ENCODE measurements around the gene TMEM132D.

The TMEM132D gene

DNA sequence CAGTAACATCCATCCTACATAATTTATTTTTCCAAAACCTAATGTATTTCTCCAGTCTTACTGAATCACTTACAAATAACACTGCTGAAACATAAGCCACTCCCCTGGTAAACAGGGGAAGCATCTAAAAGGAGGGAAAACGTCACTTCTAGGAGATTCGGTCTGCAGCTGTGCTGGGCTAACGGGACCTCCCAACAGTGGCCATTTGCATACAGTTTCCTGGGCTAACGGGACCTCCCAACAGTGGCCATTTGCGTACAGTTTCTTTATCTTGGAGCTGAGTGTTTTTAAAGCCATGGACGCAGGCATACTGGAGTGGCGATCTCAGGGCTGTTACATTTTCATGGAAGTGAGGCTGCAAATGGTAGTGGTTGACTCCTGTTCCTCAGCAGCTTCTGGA lies 242.9 kb downstream of the TMEM132D start:
- ChIA-PET POLR2A (ENCODE audit: low non-redundant PET) (no interaction called here), CTCF (interaction anchor here (0.6 kb wide), 1 partner anchor 199 kb away, joined by 3 read pairs; no protein-coding TSS in a partner anchor)
- DNase-seq (ENCODE audit: low spot score), result no peak
- H3K27ac ChIP-seq, result no peak overlapping the region
- TF ChIP-seq, protein P1, sequence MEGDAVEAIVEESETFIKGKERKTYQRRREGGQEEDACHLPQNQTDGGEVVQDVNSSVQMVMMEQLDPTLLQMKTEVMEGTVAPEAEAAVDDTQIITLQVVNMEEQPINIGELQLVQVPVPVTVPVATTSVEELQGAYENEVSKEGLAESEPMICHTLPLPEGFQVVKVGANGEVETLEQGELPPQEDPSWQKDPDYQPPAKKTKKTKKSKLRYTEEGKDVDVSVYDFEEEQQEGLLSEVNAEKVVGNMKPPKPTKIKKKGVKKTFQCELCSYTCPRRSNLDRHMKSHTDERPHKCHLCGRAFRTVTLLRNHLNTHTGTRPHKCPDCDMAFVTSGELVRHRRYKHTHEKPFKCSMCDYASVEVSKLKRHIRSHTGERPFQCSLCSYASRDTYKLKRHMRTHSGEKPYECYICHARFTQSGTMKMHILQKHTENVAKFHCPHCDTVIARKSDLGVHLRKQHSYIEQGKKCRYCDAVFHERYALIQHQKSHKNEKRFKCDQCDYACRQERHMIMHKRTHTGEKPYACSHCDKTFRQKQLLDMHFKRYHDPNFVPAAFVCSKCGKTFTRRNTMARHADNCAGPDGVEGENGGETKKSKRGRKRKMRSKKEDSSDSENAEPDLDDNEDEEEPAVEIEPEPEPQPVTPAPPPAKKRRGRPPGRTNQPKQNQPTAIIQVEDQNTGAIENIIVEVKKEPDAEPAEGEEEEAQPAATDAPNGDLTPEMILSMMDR (conservative IDR thresholded peaks at IDR 0.05; ENCODE audit: low read depth), result no peak

GRCh38 chr12:129659961-129660622 lies 243.7 kb downstream of the TMEM132D start:
- POLR2A ChIA-PET (ENCODE audit: low non-redundant PET), result no interaction called here
- CTCF ChIA-PET, result interaction anchor here (0.7 kb wide), 1 partner anchor 20 kb away, joined by 4 read pairs; no protein-coding TSS in a partner anchor
- peak; percentile 68 for DNase-seq (ENCODE audit: low spot score)

GRCh38 chr12:129657179-129657578 lies 246.6 kb downstream of the TMEM132D start:
- no peak for DNase-seq (ENCODE audit: low spot score)
- POLR2A ChIA-PET (ENCODE audit: low non-redundant PET), result no interaction called here
- CTCF ChIA-PET, result no interaction called here

More at GRCh38 chr12:129659961-129660622, 243.7 kb downstream of the TMEM132D start:
- no peak overlapping the region; the same call in 1 of the 2 replicates for H3K27ac ChIP-seq
- TF ChIP-seq, protein P1 (conservative IDR thresholded peaks at IDR 0.05; ENCODE audit: low read depth), result no peak

DNA sequence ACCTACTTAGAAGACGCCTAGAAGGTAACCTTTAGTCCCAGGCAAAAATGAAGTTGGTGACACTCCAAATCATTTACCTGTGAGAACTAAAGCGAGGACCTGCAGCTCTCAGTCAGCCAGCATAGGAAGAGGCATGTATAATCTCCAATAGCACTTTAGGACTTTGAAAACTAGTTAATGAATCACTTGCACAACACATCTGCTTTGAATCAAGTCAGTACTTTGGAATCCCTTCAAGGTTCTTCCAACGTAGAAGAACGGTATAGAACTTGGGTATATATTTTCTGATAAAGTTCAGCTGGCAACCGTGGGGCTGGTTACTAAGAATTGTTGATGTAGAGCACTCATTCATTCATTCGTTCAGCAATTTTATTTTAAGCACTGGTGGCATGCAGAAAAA lies 251.9 kb downstream of the TMEM132D start:
- no peak overlapping the region for H3K27ac ChIP-seq
- POLR2A ChIA-PET (ENCODE audit: low non-redundant PET), result no interaction called here
- TF ChIP-seq, protein P1 (conservative IDR thresholded peaks at IDR 0.05; ENCODE audit: low read depth), result no peak
- CTCF ChIA-PET, result no interaction called here
- no peak for DNase-seq (ENCODE audit: low spot score)

More at GRCh38 chr12:129657179-129657578, 246.6 kb downstream of the TMEM132D start:
- H3K27ac ChIP-seq, result no peak overlapping the region
- TF ChIP-seq, protein P1 (conservative IDR thresholded peaks at IDR 0.05; ENCODE audit: low read depth), result no peak

- CTCF ChIA-PET, result no interaction called here
- TF ChIP-seq, protein P1 (conservative IDR thresholded peaks at IDR 0.05; ENCODE audit: low read depth), result no peak
- H3K27ac ChIP-seq, result peak overlapping the region; percentile 50; the same call in 1 of the 2 replicates
- DNase-seq (ENCODE audit: low spot score), result no peak
- POLR2A ChIA-PET (ENCODE audit: low non-redundant PET), result no interaction called here
Measured at GRCh38 chr12:129641926-129642325, 261.9 kb downstream of the TMEM132D start.

DNA sequence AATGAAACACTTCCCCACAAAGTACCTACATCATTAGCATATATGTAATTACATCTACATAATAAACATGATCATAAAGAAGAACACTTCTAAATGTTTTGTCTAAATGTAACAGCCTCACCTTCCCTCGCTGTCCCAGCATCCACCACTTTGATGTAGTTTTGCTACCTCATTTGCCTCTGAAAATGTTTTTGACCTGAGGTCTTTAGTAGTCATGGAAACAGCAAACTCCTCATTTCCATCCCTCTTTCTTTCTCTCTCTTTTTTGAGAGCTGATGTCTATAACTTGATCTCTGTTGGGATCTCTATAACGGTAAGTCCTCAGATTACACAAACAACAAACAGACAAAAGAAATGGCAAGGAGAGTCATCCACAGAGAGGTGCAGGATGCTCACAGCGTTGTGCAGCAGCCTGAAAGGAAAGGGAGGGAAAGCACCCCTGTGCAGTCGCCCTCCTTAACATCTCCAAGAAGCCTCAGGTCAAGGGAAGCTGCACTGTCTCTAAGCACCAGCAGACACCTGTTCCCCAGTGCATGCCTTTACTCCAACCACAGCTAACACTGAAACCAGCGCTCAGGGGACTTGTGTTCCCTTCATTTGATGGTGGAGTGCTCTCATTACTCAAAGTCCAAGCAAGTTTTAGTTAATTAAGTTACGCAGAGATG lies 268.7 kb downstream of the TMEM132D start:
- DNase-seq (ENCODE audit: low spot score), result no peak
- TF ChIP-seq, protein P1 (conservative IDR thresholded peaks at IDR 0.05; ENCODE audit: low read depth), result no peak
- ChIA-PET POLR2A (ENCODE audit: low non-redundant PET) (no interaction called here), CTCF (no interaction called here)
- H3K27ac ChIP-seq, result no peak overlapping the region

Measured in RWPE1 (cell line).